Erythroblast (primary cell): ENCODE results near the gene GRM5.

Source experiments
- GATA1 ChIP-seq: IDR thresholded peaks from 2 replicates; pipeline ENCODE4 v1.6.1; 2011; ENCODE audit warnings: low read depth, mild to moderate bottlenecking, control low read depth, low read length, moderate library complexity
- POLR2A ChIP-seq: IDR thresholded peaks from 2 replicates; pipeline ENCODE4 v1.6.1; 2011; ENCODE audit warnings: mild to moderate bottlenecking, low read length

DNA sequence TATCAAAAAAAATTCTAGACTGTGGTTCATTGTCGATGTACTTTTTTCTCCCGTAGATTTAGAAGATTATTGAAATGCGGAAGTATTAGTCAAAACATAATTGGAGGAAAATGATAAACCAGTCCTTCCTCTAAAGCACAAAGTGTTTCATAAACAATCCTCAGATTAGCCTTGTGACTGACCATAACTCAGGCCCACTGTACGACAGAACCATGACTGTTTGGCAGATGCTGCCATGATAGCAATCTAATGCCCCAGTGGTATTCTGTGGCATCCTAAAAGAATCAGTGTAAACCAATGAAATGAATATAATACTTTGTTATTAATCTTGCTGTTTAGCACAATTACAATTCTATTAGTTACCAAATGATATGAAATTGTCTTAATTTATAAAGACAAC is 601.3 kb downstream of the GRM5 start:
- TF ChIP-seq POLR2A (no peak), GATA1 (no peak)
